Fibroblast of mammary gland (primary cell): ENCODE results near the gene SLC7A1.

Experiments
- DNase-seq: peaks from one replicate; pipeline ENCODE4 v3.0.0-alpha.2; 2010; ENCODE audit warnings: low read depth
- H3K4me3 ChIP-seq: 2 replicates; pipeline ENCODE4 v1.5.1; 2011; ENCODE audit warnings: low read depth, mild to moderate bottlenecking, low read length, moderate library complexity; ENCODE audit not compliant: control insufficient read depth
- TF ChIP-seq, protein P1 (sequence below): conservative IDR thresholded peaks from 2 replicates; pipeline ENCODE4 v1.5.1; 2011; ENCODE audit warnings: low read depth, low read length, inconsistent platforms; ENCODE audit not compliant: control insufficient read depth, insufficient read depth

Gene SLC7A1

DNA sequence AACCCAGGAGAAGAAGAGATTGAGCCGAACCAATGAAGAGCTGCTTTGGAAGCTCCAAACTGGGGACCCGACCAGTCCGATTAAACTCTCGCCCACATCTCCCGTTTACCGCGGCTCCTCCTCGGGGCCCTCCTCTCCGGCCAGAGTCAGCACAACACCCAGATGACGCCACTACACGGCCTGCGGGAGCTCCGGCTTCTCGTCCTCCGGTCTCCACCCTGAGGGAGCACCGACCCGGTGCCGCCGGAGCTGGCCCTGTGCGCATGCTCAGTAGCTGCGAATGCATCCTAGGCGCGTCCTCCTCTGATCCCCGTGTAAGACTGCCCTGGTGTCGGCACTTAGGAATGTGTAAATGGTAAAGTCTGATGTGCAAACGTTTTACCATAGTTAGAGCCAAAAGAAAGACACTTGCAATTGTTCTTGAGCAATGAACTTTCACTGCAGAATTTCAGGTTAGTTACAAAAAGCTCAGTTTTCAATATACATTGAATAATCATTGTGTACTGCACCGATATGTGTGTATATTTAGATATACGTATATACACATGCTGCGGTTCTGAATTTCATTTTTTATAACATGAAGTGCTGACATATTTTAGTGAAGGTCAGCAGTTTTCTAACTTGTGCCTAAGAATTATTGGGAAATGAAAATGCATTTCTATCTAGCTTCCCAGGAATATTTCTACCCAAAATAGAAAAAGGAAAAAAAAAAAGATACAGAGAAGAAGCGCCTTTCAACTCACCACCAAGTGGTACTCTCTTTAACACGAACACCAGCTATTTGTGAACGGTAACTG is 92.2 kb downstream of the SLC7A1 start:
- TF ChIP-seq, protein P1, sequence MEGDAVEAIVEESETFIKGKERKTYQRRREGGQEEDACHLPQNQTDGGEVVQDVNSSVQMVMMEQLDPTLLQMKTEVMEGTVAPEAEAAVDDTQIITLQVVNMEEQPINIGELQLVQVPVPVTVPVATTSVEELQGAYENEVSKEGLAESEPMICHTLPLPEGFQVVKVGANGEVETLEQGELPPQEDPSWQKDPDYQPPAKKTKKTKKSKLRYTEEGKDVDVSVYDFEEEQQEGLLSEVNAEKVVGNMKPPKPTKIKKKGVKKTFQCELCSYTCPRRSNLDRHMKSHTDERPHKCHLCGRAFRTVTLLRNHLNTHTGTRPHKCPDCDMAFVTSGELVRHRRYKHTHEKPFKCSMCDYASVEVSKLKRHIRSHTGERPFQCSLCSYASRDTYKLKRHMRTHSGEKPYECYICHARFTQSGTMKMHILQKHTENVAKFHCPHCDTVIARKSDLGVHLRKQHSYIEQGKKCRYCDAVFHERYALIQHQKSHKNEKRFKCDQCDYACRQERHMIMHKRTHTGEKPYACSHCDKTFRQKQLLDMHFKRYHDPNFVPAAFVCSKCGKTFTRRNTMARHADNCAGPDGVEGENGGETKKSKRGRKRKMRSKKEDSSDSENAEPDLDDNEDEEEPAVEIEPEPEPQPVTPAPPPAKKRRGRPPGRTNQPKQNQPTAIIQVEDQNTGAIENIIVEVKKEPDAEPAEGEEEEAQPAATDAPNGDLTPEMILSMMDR = no peak
- H3K4me3 ChIP-seq = peak overlapping the region; percentile 17
- peak; percentile 52 for DNase-seq

DNA sequence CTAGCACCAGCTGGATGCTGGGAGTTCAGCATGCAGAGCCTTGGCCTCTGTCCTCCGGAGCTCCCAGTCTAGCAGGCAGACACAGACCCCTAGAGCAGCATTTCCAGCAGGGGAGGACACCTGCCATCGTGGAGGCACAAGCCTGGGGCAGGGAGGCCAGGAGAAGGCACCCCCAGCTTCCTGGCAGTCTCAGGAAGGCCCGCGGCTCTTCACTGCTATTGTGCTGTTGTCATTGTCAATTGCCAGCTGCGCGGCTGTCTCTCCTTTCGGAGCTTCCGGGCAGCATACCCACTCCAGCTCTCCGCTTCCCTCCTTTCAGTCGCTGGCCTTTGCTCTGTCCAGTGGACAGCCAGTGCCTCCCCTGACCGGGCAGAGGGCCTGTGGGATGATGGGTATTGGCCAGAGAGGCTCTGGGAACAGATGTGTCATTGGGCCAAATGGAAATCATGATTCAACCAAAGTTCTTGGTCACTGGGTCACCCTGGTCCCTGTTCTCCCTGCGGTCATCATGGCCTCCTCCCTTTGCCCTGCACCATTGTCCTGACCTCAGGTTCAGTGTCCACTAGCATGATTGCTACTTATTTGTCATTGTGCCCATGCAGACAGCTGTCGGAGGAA is 93.0 kb downstream of the SLC7A1 start:
- DNase-seq = no peak
- no peak overlapping the region for H3K4me3 ChIP-seq
- TF ChIP-seq, protein P1 = no peak

DNA sequence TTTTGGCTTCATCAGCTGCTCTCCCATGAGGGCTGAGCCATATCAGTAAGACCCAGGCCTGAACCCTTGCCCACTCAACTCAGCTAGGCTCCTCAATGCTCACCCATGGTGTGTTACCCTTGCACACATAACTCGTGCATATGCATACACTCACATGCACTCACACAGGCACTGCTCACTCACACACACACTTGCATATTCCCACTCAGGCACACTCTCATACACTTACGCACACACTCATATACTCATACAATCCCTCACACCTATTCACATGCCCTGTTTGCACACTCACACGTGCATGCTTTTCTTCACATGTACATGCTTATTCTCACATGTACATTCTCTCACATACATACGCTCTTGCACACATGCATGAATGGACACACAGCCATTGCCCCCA is 93.8 kb downstream of the SLC7A1 start:
- H3K4me3 ChIP-seq = no peak overlapping the region
- DNase-seq = no peak
- TF ChIP-seq, protein P1 = no peak

DNA sequence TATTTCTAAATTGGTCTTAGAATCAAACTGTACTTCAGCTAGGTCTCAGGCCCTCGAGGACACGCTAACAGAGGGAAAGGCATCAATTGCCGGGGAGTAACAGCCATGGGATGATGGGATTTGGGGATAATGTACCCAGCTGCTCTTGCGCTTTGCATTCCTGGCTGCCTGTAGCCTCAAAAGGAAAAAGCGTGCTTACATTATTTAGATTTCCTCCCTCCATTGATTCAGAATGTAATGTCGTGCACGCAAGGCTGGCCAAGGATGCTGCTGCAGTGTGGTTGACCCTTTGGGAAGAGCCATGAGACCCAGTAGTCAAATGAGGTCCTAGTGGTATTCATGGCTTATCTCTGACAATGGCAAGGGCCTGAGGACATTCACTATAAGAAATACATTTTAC is 95.1 kb downstream of the SLC7A1 start:
- no peak for DNase-seq
- no peak overlapping the region for H3K4me3 ChIP-seq
- TF ChIP-seq, protein P1 = no peak

DNA sequence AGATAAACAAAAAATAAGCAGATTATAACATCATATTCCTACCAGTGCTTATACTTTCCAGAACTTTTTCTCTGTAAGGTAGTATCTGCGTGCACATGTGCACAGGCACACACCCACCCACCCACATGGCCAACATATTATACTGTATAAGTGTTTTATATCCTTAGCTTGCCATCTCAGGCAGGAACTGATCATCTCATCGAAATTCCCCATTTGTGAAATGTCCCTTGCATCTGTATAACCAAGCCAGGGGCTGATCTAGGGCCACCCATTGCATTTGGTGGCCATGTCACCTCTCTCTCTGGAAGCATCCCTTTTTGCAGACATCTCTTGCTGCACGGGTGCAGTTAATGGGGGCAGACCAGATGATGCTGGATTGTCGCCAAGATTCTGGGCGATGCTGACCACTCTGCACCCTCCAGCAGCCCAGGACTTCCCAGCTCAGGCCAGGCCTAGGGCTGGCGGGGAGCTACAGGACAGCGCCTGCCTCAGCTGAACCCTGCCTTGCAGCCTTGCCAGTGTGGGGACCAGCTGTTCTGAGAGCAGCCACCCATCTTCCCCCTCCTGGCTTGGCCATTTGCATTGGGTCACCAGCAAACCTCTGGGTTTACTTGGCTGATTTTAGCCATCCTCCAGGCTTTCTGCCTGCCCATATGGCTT is 95.9 kb downstream of the SLC7A1 start:
- TF ChIP-seq, protein P1 = no peak
- no peak overlapping the region for H3K4me3 ChIP-seq
- no peak for DNase-seq

DNA sequence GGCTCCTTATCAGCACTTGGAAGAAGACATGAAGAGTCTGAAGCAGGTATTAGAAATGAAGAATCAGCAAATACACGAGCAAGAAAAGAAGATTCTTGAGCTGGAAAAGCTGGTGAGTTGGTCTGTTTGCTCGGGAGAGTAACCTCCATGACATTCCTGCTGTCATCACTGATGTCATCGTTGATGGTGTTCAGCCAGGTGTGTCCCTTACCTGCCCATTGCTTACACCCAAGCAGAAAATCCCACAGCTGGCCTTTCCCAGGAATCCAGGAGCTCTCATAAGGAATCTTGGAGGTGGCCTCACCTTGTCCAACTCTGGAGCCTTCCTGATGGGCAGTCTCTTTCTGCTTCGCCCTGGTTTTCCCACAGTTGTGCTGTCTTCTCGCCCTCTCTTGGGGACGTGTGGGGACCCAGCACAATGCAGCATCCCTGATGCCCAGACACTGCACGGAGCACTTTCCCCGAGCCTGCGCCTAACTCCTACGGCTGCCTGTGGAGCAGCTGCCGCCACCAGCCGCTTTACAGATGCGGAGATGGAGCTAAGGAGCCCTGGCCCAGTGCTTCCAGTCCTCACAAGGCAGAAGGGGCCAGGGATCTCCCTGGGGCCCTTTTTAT is 97.0 kb downstream of the SLC7A1 start:
- no peak overlapping the region for H3K4me3 ChIP-seq
- no peak for DNase-seq
- TF ChIP-seq, protein P1 = no peak
